Type B pancreatic cell (in vitro differentiated cells): ENCODE data around the gene SMAD5. TPM values are rescaled to one million over a fixed set of nuclear protein-coding genes. Genes with fewer than 3 reads are reported as not detected.

Experiments
- DNase-seq: peaks from one replicate; pipeline ENCODE4 v3.0.0; 2021; ENCODE audit warnings: mixed read lengths; ENCODE audit not compliant: unreplicated experiment; ENCODE audit errors: extremely low spot score
- H3K27ac Mint-ChIP-seq: 2 replicates; pipeline ENCODE4 v1.8.0; 2021; ENCODE audit warnings: mild to moderate bottlenecking, mixed read lengths
- H3K27me3 Mint-ChIP-seq: 2 replicates; pipeline ENCODE4 v1.8.0; 2021; ENCODE audit warnings: mixed read lengths
- H3K36me3 Mint-ChIP-seq: 2 replicates; pipeline ENCODE4 v1.8.0; 2021; ENCODE audit warnings: mixed read lengths
- H3K4me1 Mint-ChIP-seq: one replicate; pipeline ENCODE4 v1.8.0; 2021; ENCODE audit warnings: mixed read lengths; ENCODE audit not compliant: unreplicated experiment
- H3K4me3 Mint-ChIP-seq: 2 replicates; pipeline ENCODE4 v1.8.0; 2021; ENCODE audit warnings: mild to moderate bottlenecking, mixed read lengths
- H3K9me3 Mint-ChIP-seq: 2 replicates; pipeline ENCODE4 v1.8.0; 2021; ENCODE audit warnings: mixed read lengths
- CTCF ChIP-seq: fragments of 200-600 bp; sonication (generic); conservative IDR thresholded peaks from 2 replicates; pipeline ENCODE4 v1.5.0; 2021; ENCODE audit warnings: antibody characterized with exemption, mild to moderate bottlenecking
- total RNA-seq: library from RNA; stranded (reverse); gene quantifications from 2 replicates; pipeline ENCODE4 v1.2.1, GENCODE V29; 2021; ENCODE audit warnings: low replicate concordance

Gene SMAD5
- total RNA-seq, 1 donor from 2014 or later = 80.0 TPM

- DNase-seq = no peak
- no peaks in the 10 kb centered on the region for H3K9me3 Mint-ChIP-seq
- H3K4me1 Mint-ChIP-seq = peaks cover 23% of the 10 kb centered on the region
- peak; percentile 43 for TF ChIP-seq CTCF
- peaks cover 15% of the 10 kb centered on the region for H3K36me3 Mint-ChIP-seq
- H3K27me3 Mint-ChIP-seq = peaks cover 70% of the 10 kb centered on the region
- H3K27ac Mint-ChIP-seq = no peak within 1 kb of the TSS
- peak within 1 kb of the TSS; percentile 88 for H3K4me3 Mint-ChIP-seq
These were observed 60.1 kb downstream of the SMAD5 start, which contains the start of gene SMIM32 for GRCh38 chr5:136192526-136193321. Gene SMIM32, minus strand, starts transcription at chr5:136193162. Its CDS starts 638 bp downstream, at chr5:136192524.

- Mint-ChIP-seq H3K4me1 (peaks cover 23% of the 10 kb centered on the region), H3K36me3 (peaks cover 9% of the 10 kb centered on the region), H3K27me3 (peaks cover 72% of the 10 kb centered on the region), H3K9me3 (no peaks in the 10 kb centered on the region), H3K27ac (no peak overlapping the region), H3K4me3 (peak overlapping the region; percentile 88)
- TF ChIP-seq CTCF = no peak
- DNase-seq = no peak
These were observed 60.8 kb downstream of the SMAD5 start for GRCh38 chr5:136193322-136193935.

- DNase-seq = no peak
- Mint-ChIP-seq H3K27me3 (peaks cover 65% of the 10 kb centered on the region), H3K27ac (no peak overlapping the region), H3K9me3 (no peaks in the 10 kb centered on the region), H3K4me3 (no peak overlapping the region), H3K36me3 (no peaks in the 10 kb centered on the region), H3K4me1 (peaks cover 23% of the 10 kb centered on the region)
- TF ChIP-seq CTCF = no peak
These were observed 61.9 kb downstream of the SMAD5 start for GRCh38 chr5:136194576-136194975.

GRCh38 chr5:136195971-136196820, 63.6 kb downstream of the SMAD5 start:
- Mint-ChIP-seq H3K27ac (peak overlapping the region; percentile 22), H3K9me3 (no peaks in the 10 kb centered on the region), H3K27me3 (peaks cover 60% of the 10 kb centered on the region), H3K36me3 (no peaks in the 10 kb centered on the region), H3K4me3 (peak overlapping the region; percentile 22), H3K4me1 (peaks cover 23% of the 10 kb centered on the region)
- DNase-seq = no peak
- no peak for TF ChIP-seq CTCF

GRCh38 chr5:136197462-136198142, 65.0 kb downstream of the SMAD5 start:
- Mint-ChIP-seq H3K4me3 (no peak overlapping the region), H3K9me3 (no peaks in the 10 kb centered on the region), H3K4me1 (peaks cover 29% of the 10 kb centered on the region), H3K27ac (no peak overlapping the region), H3K27me3 (peaks cover 57% of the 10 kb centered on the region), H3K36me3 (no peaks in the 10 kb centered on the region)
- TF ChIP-seq CTCF = no peak
- DNase-seq = no peak
